H9 (cell line): ENCODE data around the gene CLPTM1L. TPM values are rescaled to one million over a fixed set of nuclear protein-coding genes. Genes with fewer than 3 reads are reported as not detected.

Experiments used
- DNase-seq: peaks from one replicate; pipeline ENCODE4 v3.0.0-alpha.2; 2017
- H2AFZ ChIP-seq: one replicate; pipeline ENCODE4 v1.6.1; 2013; ENCODE audit warnings: mild to moderate bottlenecking, low read length, control low read depth, moderate library complexity
- H2AK5ac ChIP-seq: 2 replicates; pipeline ENCODE4 v1.6.1; 2013; ENCODE audit warnings: low read length, control low read depth, mixed read lengths; ENCODE audit not compliant: insufficient read length
- H2BK120ac ChIP-seq: one replicate; pipeline ENCODE4 v1.6.1; 2013; ENCODE audit warnings: low read depth, mild to moderate bottlenecking, low read length, control low read depth, inconsistent platforms; ENCODE audit not compliant: poor library complexity, severe bottlenecking
- H2BK12ac ChIP-seq: 2 replicates; pipeline ENCODE4 v1.6.1; 2013; ENCODE audit warnings: low read length, control low read depth, mixed read lengths, low read depth; ENCODE audit not compliant: insufficient read length
- H2BK15ac ChIP-seq: 2 replicates; pipeline ENCODE4 v1.6.1; 2013; ENCODE audit warnings: low read depth, low read length, control low read depth
- H2BK20ac ChIP-seq: one replicate; pipeline ENCODE4 v1.6.1; 2013; ENCODE audit warnings: low read depth, mild to moderate bottlenecking, low read length, control low read depth, inconsistent platforms; ENCODE audit not compliant: poor library complexity, severe bottlenecking
- H2BK5ac ChIP-seq: 2 replicates; pipeline ENCODE4 v1.6.1; 2013; ENCODE audit warnings: low read length, control low read depth, mixed read lengths; ENCODE audit not compliant: insufficient read length
- H3K14ac ChIP-seq: 2 replicates; pipeline ENCODE4 v1.6.1; 2013; ENCODE audit warnings: low read length, control low read depth; ENCODE audit not compliant: insufficient read depth
- H3K18ac ChIP-seq: 2 replicates; pipeline ENCODE4 v1.6.1; 2013; ENCODE audit warnings: low read depth, mild to moderate bottlenecking, mixed read lengths, low read length, control low read depth; ENCODE audit not compliant: insufficient read length
- H3K23ac ChIP-seq: 2 replicates; pipeline ENCODE4 v1.6.1; 2013; ENCODE audit warnings: low read length, control low read depth, mixed read lengths, low read depth; ENCODE audit not compliant: insufficient read length
- H3K23me2 ChIP-seq: 2 replicates; pipeline ENCODE4 v1.6.1; 2013; ENCODE audit warnings: low read depth, mild to moderate bottlenecking, mixed read lengths, low read length, control low read depth; ENCODE audit not compliant: insufficient read length, poor library complexity, severe bottlenecking
- H3K27ac ChIP-seq: 2 replicates; pipeline ENCODE4 v1.5.1; 2013; ENCODE audit warnings: low read length, control low read depth, mixed read lengths, low read depth; ENCODE audit not compliant: insufficient read length
- H3K27me3 ChIP-seq: 2 replicates; pipeline ENCODE4 v1.6.1; 2013; ENCODE audit warnings: low read length, control low read depth, inconsistent platforms; ENCODE audit not compliant: insufficient read depth
- H3K4ac ChIP-seq: 2 replicates; pipeline ENCODE4 v1.6.1; 2013; ENCODE audit warnings: low read depth, mild to moderate bottlenecking, control low read depth, inconsistent platforms, low read length, moderate library complexity
- H3K4me1 ChIP-seq: 2 replicates; pipeline ENCODE4 v1.6.1; 2013; ENCODE audit warnings: low read length, control low read depth, inconsistent platforms; ENCODE audit not compliant: insufficient read depth
- H3K4me2 ChIP-seq: 2 replicates; pipeline ENCODE4 v1.6.1; 2013; ENCODE audit warnings: low read length, control low read depth, mixed read lengths; ENCODE audit not compliant: insufficient read length, insufficient read depth
- H3K56ac ChIP-seq: 2 replicates; pipeline ENCODE4 v1.6.1; 2013; ENCODE audit warnings: low read depth, mild to moderate bottlenecking, mixed read lengths, low read length, control low read depth; ENCODE audit not compliant: insufficient read length
- H3K79me1 ChIP-seq: 2 replicates; pipeline ENCODE4 v1.6.1; 2013; ENCODE audit warnings: low read depth, mild to moderate bottlenecking, moderate library complexity, low read length, control low read depth, inconsistent platforms; ENCODE audit not compliant: insufficient read depth, poor library complexity, severe bottlenecking
- H3K79me2 ChIP-seq: 2 replicates; pipeline ENCODE4 v1.6.1; 2013; ENCODE audit warnings: low read length, control low read depth, inconsistent platforms; ENCODE audit not compliant: insufficient read depth
- H3K9ac ChIP-seq: 2 replicates; pipeline ENCODE4 v1.6.1; 2013; ENCODE audit warnings: low read length, control low read depth, mixed read lengths; ENCODE audit not compliant: insufficient read length; ENCODE audit errors: extremely low read depth
- H3K9me3 ChIP-seq: one replicate; pipeline ENCODE4 v1.6.1; 2013; ENCODE audit warnings: low read depth, low read length, inconsistent platforms; ENCODE audit not compliant: control insufficient read depth
- H3T11ph ChIP-seq: one replicate; pipeline ENCODE4 v1.6.1; 2013; ENCODE audit warnings: mild to moderate bottlenecking, low read length, control low read depth, inconsistent platforms
- H4K20me1 ChIP-seq: one replicate; pipeline ENCODE4 v1.6.1; 2013; ENCODE audit not compliant: control insufficient read depth, insufficient read length, insufficient read depth
- H4K5ac ChIP-seq: 2 replicates; pipeline ENCODE4 v1.6.1; 2013; ENCODE audit warnings: low read depth, mild to moderate bottlenecking, mixed read lengths, low read length, control low read depth; ENCODE audit not compliant: insufficient read length
- H4K8ac ChIP-seq: replicated peaks from 2 replicates; pipeline ENCODE4 v1.6.1; 2013; ENCODE audit warnings: low read length, control low read depth, mixed read lengths, low read depth; ENCODE audit not compliant: insufficient read length
- H4K91ac ChIP-seq: 2 replicates; pipeline ENCODE4 v1.6.1; 2013; ENCODE audit warnings: low read depth, mild to moderate bottlenecking, moderate library complexity, mixed read lengths, low read length, control low read depth; ENCODE audit not compliant: insufficient read length
- H3K27ac Mint-ChIP-seq, 3 experiments: 2 replicates in 2 of 3; 3 replicates in 1 of 3; pipeline ENCODE4 v1.8.0; 2020 to 2021; ENCODE audit warnings: mixed read lengths in 3 of 3, mild to moderate bottlenecking in 1 of 3, moderate library complexity in 1 of 3
- H3K27me3 Mint-ChIP-seq: 2 replicates; pipeline ENCODE4 v1.8.0; 2021; ENCODE audit warnings: low read depth, mild to moderate bottlenecking, moderate library complexity, mixed read lengths
- H3K36me3 Mint-ChIP-seq, 3 experiments: 2 replicates in 2 of 3; 3 replicates in 1 of 3; pipeline ENCODE4 v1.8.0; 2020 to 2021; ENCODE audit warnings: low read depth in 3 of 3, mixed read lengths in 3 of 3; ENCODE audit not compliant: insufficient read depth in 1 of 3
- H3K4me1 Mint-ChIP-seq, 2 experiments: 2 replicates each; pipeline ENCODE4 v1.8.0; 2020; ENCODE audit warnings: mixed read lengths in 2 of 2
- H3K4me3 Mint-ChIP-seq, 2 experiments: 2 replicates in 1 of 2; 3 replicates in 1 of 2; pipeline ENCODE4 v1.8.0; 2020 to 2021; ENCODE audit warnings: mild to moderate bottlenecking in 2 of 2, mixed read lengths in 2 of 2, moderate library complexity in 1 of 2
- H3K9me3 Mint-ChIP-seq, 2 experiments: 2 replicates in 1 of 2; 3 replicates in 1 of 2; pipeline ENCODE4 v1.8.0; 2020; ENCODE audit warnings: mild to moderate bottlenecking in 2 of 2, mixed read lengths in 2 of 2, moderate library complexity in 1 of 2
- CTCF ChIP-seq: fragments of 200-600 bp; sonication (generic); conservative IDR thresholded peaks from 3 replicates; pipeline ENCODE4 v1.8.0; 2021; ENCODE audit warnings: antibody characterized with exemption, mild to moderate bottlenecking
- WGBS: extraction: QIAGEN DNeasy Blood & Tissue Kit; methylation state at CpG from one replicate; pipeline ENCODE4 v1.1.7; 2013; ENCODE audit warnings: missing lambda C conversion rate, low lambda C conversion rate, mixed read lengths; ENCODE audit not compliant: insufficient read length; ENCODE audit errors: extremely low coverage; 5-methylcytosine and 5-hydroxymethylcytosine counted together
- total RNA-seq: library from RNA; stranded (reverse); gene quantifications from 2 replicates; pipeline ENCODE4 v1.2.1, GENCODE V29; 2021

The CLPTM1L gene
- total RNA-seq, 1 experiment from 2014 or later: 108 TPM

DNA sequence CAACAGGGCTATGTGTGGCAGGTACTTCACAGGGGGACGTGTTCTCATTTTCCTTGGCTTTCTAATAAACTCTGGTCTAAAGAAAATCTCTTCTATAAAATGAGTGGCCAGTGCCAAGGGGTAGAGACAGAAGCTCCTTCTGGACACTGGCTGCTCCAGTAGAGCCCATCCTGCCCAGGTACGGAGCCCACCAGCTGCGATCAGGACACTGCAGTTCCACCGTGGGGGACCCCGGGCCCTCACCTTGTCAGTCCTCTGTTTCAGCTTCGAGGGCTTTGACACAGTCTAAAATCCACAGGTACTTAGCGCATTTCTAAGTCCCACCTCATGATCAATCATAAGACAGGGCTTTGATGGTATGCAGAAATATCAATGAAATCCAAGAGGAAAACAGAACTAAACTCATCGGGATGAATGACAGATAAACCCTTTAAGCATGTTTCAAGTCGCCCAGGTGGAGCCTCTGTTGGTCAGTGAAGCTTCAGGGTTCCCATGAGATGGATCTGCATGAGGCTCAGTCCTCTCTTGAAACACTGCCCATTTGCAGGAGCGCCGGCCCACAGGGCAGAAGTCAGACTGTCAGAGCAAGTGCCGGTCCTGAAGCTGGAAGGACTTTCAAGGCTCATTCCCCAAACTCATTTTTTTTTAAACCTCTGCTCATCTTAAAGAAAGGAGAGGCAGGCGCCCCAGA is 29.7 kb downstream of the CLPTM1L start:
- H3K56ac ChIP-seq: no peak overlapping the region
- H4K91ac ChIP-seq: no peak overlapping the region
- H2BK15ac ChIP-seq: no peak overlapping the region
- peak overlapping the region; percentile 69; the same call in 1 of the 2 replicates for H3K14ac ChIP-seq
- H2AFZ ChIP-seq: no peak overlapping the region
- H3K9ac ChIP-seq: no peak overlapping the region
- H2BK12ac ChIP-seq: no peak overlapping the region
- peaks cover 2% of the 10 kb centered on the region; the same call in 1 of the 2 replicates for H3K4me1 ChIP-seq
- Mint-ChIP-seq H3K27ac (peak overlapping the region in 2 of 3 experiments; percentile 21 to 44; a peak in 2 of 7 replicates), H3K4me3 (peak overlapping the region in 1 of 2 experiments; percentile 26; a peak in 1 of 5 replicates), H3K4me1 (peaks cover 24 to 33% of the 10 kb centered on the region in 2 experiments), H3K36me3 (peaks cover 10 to 31% (median 29%) of the 10 kb centered on the region in 3 experiments; a peak in 6 of 7 replicates), H3K27me3 (peaks cover 7% of the 10 kb centered on the region), H3K9me3 (peaks cover 5 to 15% of the 10 kb centered on the region in 2 experiments)
- no peak overlapping the region for H2AK5ac ChIP-seq
- no peaks in the 10 kb centered on the region for H3K27me3 ChIP-seq
- no peaks in the 10 kb centered on the region for H3K79me1 ChIP-seq
- H4K8ac ChIP-seq: no peak overlapping the region
- H3K9me3 ChIP-seq: no peaks in the 10 kb centered on the region
- H2BK5ac ChIP-seq: no peak overlapping the region
- peak; percentile 12 for DNase-seq
- H3K79me2 ChIP-seq: no peaks in the 10 kb centered on the region
- no peak overlapping the region for H3K18ac ChIP-seq
- no peak for TF ChIP-seq CTCF
- H3K4ac ChIP-seq: no peak overlapping the region
- no peak overlapping the region for H2BK120ac ChIP-seq
- no peak overlapping the region for H3K27ac ChIP-seq
- H3K23me2 ChIP-seq: no peaks in the 10 kb centered on the region
- no peak overlapping the region for H3T11ph ChIP-seq
- H2BK20ac ChIP-seq: no peak overlapping the region
- WGBS: no CpG with 5 or more reads among the region's 13 CpGs
- no peak overlapping the region for H3K4me2 ChIP-seq
- H3K23ac ChIP-seq: no peak overlapping the region
- no peak overlapping the region for H4K5ac ChIP-seq
- H4K20me1 ChIP-seq: no peaks in the 10 kb centered on the region
